ENCODE measurements around the gene SLC35F3. TPM values are rescaled to one million over a fixed set of nuclear protein-coding genes. Genes with fewer than 3 reads are reported as not detected.
"Not testable (repeated sequence)": the region's sequence is repeated elsewhere in the genome, so short reads cannot be mapped to it uniquely, and the experiment has no call there.

The SLC35F3 gene
- total RNA-seq, 2 experiments from 2014 or later: 0.08 TPM; not detected in 1

DNA sequence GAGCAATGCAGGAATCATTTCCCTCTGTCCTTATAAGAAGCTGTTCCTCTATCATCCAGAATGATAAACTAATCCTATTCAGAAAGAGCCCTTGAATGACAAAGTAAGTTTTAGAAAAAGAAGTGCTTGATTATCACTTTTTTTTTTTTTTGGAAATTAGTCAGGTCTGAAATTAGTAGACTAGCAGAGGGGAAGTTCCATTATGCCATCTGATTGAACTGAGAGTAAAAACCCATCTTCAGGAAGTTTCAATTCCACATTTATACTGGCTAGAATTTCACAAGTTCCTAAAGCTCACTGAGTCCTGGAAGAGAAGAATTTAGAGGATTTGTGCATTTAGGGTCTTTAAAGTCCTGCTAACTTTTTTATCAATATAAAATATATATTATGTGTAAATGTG lies 340.0 kb downstream of the SLC35F3 start:
- DNase-seq (peak in 1 of 14 experiments; percentile 26), ATAC-seq (ENCODE audit: poor library complexity) (no peak)
- no peaks in the 10 kb centered on the region for H3K4me1 ChIP-seq (ENCODE audit: insufficient read depth, low read length)
- no peaks in the 10 kb centered on the region for H3K36me3 Mint-ChIP-seq (ENCODE audit: low read depth)
- no peak overlapping the region for H3K27ac ChIP-seq (ENCODE audit: low read depth in 1 of 2, low read length in 2 of 2)
- no peaks in the 10 kb centered on the region for H3K27me3 ChIP-seq (ENCODE audit: control insufficient read depth in 1 of 2, insufficient read depth in 2 of 2, low read length in 2 of 2)
- intact Hi-C loops (cut with DNase I, micrococcal nuclease): no loop called here
- ChIA-PET POLR2A (no interaction called here), CTCF (interaction anchor here (0.6 to 1.0 kb wide), 3 partner anchors 39 to 133 kb away, joined by 3 read pairs; no protein-coding TSS in a partner anchor)
- no peak overlapping the region for H3K4me3 Mint-ChIP-seq
- H3K27me3 Mint-ChIP-seq: peaks cover 10% of the 10 kb centered on the region
- peaks cover 4% of the 10 kb centered on the region for H3K9me3 Mint-ChIP-seq
- H3K4me1 Mint-ChIP-seq (ENCODE audit: low read depth): no peaks in the 10 kb centered on the region
- H3K27ac Mint-ChIP-seq: no peak overlapping the region
- peaks cover 0 to 6% of the 10 kb centered on the region in 2 experiments for H3K9me3 ChIP-seq (ENCODE audit: control insufficient read depth in 1 of 2, insufficient read depth in 1 of 2, low read length in 2 of 2)
- TF ChIP-seq, protein P1, sequence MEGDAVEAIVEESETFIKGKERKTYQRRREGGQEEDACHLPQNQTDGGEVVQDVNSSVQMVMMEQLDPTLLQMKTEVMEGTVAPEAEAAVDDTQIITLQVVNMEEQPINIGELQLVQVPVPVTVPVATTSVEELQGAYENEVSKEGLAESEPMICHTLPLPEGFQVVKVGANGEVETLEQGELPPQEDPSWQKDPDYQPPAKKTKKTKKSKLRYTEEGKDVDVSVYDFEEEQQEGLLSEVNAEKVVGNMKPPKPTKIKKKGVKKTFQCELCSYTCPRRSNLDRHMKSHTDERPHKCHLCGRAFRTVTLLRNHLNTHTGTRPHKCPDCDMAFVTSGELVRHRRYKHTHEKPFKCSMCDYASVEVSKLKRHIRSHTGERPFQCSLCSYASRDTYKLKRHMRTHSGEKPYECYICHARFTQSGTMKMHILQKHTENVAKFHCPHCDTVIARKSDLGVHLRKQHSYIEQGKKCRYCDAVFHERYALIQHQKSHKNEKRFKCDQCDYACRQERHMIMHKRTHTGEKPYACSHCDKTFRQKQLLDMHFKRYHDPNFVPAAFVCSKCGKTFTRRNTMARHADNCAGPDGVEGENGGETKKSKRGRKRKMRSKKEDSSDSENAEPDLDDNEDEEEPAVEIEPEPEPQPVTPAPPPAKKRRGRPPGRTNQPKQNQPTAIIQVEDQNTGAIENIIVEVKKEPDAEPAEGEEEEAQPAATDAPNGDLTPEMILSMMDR (IDR thresholded peaks at IDR 0.05): no peak
- H3K4me3 ChIP-seq (ENCODE audit: low read length): no peak overlapping the region
- H3K36me3 ChIP-seq (ENCODE audit: insufficient read depth, low read length): no peaks in the 10 kb centered on the region

DNA sequence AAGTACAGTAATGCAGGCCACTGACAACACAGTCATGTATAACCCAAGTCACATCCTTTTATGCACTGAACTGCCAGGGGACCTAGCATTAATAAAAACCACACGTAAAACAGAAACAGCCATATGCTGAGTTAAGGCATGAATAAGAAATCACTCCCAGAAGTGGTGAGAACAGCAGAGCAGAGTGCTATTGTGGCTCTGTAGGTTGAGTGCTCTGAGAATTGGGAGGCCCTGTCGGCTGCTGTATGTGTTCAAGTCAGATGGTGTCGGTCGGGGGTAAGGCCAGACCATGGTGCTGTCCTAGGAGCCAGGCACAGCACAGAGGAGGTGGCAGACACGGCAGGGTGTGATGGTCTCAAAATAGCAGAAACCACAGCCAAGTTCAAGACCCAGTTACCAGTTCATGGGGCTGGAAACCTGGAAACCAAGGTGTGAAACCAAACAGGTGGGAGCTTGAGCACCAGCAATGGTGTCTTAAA lies 342.2 kb downstream of the SLC35F3 start:
- Histone ChIP-seq H3K27ac (ENCODE audit: low read depth in 1 of 2, low read length in 2 of 2) (no peak overlapping the region), H3K27me3 (ENCODE audit: control insufficient read depth in 1 of 2, insufficient read depth in 2 of 2, low read length in 2 of 2) (no peaks in the 10 kb centered on the region), H3K36me3 (ENCODE audit: insufficient read depth, low read length) (no peaks in the 10 kb centered on the region), H3K4me3 (ENCODE audit: low read length) (no peak overlapping the region), H3K4me1 (ENCODE audit: insufficient read depth, low read length) (no peaks in the 10 kb centered on the region), H3K9me3 (ENCODE audit: control insufficient read depth in 1 of 2, insufficient read depth in 1 of 2, low read length in 2 of 2) (peaks cover 0 to 6% of the 10 kb centered on the region in 2 experiments)
- ATAC-seq (ENCODE audit: poor library complexity) (no peak), DNase-seq (no peak)
- Mint-ChIP-seq H3K36me3 (ENCODE audit: low read depth) (no peaks in the 10 kb centered on the region), H3K9me3 (peaks cover 4% of the 10 kb centered on the region), H3K4me3 (no peak overlapping the region), H3K4me1 (ENCODE audit: low read depth) (no peaks in the 10 kb centered on the region), H3K27me3 (peaks cover 6% of the 10 kb centered on the region), H3K27ac (no peak overlapping the region)
- intact Hi-C loops (cut with DNase I, micrococcal nuclease): no loop called here
- TF ChIP-seq, protein P1 (IDR thresholded peaks at IDR 0.05): no peak
- ChIA-PET CTCF (no interaction called here), POLR2A (no interaction called here)

DNA sequence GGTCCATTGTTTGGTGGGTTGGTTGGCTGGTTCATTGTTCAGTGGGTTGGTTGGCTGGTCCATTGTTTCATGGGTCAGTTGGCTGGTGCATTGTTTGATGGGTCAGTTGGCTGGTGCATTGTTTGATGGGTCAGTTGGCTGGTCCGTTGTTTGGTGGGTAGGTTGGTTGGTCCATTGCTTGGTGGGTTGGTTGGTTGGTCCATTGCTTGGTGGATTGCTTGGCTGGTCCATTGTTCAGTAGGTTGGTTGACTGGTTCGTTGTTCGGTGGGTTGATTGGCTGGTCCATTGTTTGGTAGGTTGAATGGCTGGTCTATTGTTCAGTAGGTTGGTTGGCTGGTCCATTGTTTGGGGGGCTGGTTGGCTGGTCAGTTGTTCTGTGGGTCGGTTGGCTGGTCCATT lies 343.3 kb downstream of the SLC35F3 start:
- H3K4me1 ChIP-seq (ENCODE audit: insufficient read depth, low read length); H3K4me3 ChIP-seq (ENCODE audit: low read length); H3K27me3 Mint-ChIP-seq; POLR2A ChIA-PET; H3K4me3 Mint-ChIP-seq; H3K4me1 Mint-ChIP-seq (ENCODE audit: low read depth); H3K36me3 Mint-ChIP-seq (ENCODE audit: low read depth); H3K27ac Mint-ChIP-seq; ATAC-seq (ENCODE audit: poor library complexity); H3K27ac ChIP-seq (ENCODE audit: low read depth in 1 of 2, low read length in 2 of 2); H3K9me3 Mint-ChIP-seq; H3K27me3 ChIP-seq (ENCODE audit: control insufficient read depth in 1 of 2, insufficient read depth in 2 of 2, low read length in 2 of 2); intact Hi-C loops (cut with DNase I, micrococcal nuclease); DNase-seq; H3K36me3 ChIP-seq (ENCODE audit: insufficient read depth, low read length); H3K9me3 ChIP-seq (ENCODE audit: control insufficient read depth in 1 of 2, insufficient read depth in 1 of 2, low read length in 2 of 2); CTCF ChIA-PET: not testable (repeated sequence)

DNA sequence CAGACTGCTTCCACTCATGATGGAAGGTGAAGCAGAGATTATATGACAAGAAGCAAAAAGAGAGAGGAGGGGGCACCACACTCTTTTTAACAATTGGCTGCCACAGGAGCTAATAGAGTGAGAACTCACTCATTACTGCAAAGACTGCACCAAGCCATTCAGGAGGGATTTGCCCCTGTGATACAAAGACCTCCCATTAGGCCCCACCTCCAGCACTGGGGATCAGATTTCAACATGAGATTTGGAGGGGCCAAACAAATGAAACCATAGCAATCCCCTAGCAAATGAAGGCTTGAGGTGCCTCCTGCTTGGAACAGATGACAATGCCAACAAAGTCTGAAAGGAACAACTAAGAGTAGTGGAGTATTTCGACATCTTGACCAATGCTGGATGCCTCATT lies 346.3 kb downstream of the SLC35F3 start:
- H3K9me3 Mint-ChIP-seq: peaks cover 6% of the 10 kb centered on the region
- H3K4me3 Mint-ChIP-seq: no peak overlapping the region
- ChIA-PET POLR2A (no interaction called here), CTCF (no interaction called here)
- Histone ChIP-seq H3K4me3 (ENCODE audit: low read length) (no peak overlapping the region), H3K36me3 (ENCODE audit: insufficient read depth, low read length) (no peaks in the 10 kb centered on the region), H3K4me1 (ENCODE audit: insufficient read depth, low read length) (no peaks in the 10 kb centered on the region), H3K9me3 (ENCODE audit: control insufficient read depth in 1 of 2, insufficient read depth in 1 of 2, low read length in 2 of 2) (peaks cover 0 to 6% of the 10 kb centered on the region in 2 experiments), H3K27me3 (ENCODE audit: control insufficient read depth in 1 of 2, insufficient read depth in 2 of 2, low read length in 2 of 2) (no peaks in the 10 kb centered on the region), H3K27ac (ENCODE audit: low read depth in 1 of 2, low read length in 2 of 2) (no peak overlapping the region)
- no peaks in the 10 kb centered on the region for H3K36me3 Mint-ChIP-seq (ENCODE audit: low read depth)
- no peak for DNase-seq
- intact Hi-C loops (cut with DNase I, micrococcal nuclease): no loop called here
- TF ChIP-seq, protein P1 (IDR thresholded peaks at IDR 0.05): no peak
- H3K4me1 Mint-ChIP-seq (ENCODE audit: low read depth): no peaks in the 10 kb centered on the region
- no peak for ATAC-seq (ENCODE audit: poor library complexity)
- H3K27ac Mint-ChIP-seq: no peak overlapping the region
- H3K27me3 Mint-ChIP-seq: no peaks in the 10 kb centered on the region

Data from CD4-positive, alpha-beta T cell (primary cell).